K562 (cell line): ENCODE measurements around the gene PIERCE2. TPM values are rescaled to one million over a fixed set of nuclear protein-coding genes. Genes with fewer than 3 reads are reported as not detected.

ENCODE experiments used
- DIDO1 ChIP-seq: fragments of 450-650 bp; IDR thresholded peaks from 2 replicates; pipeline ENCODE4 v1.6.1; 2016; ENCODE audit warnings: low read depth, missing biosample characterization, missing genetic modification characterization
- FOXP4 ChIP-seq: sonication (generic); formaldehyde crosslinking; IDR thresholded peaks from 2 replicates; pipeline ENCODE4 v1.8.0; 2022; ENCODE audit warnings: mild to moderate bottlenecking, missing genetic modification reagents, borderline replicate concordance
- GABPB1 ChIP-seq: sonication (generic); formaldehyde crosslinking; IDR thresholded peaks from 2 replicates; pipeline ENCODE4 v1.8.0; 2022; ENCODE audit warnings: mild to moderate bottlenecking, missing genetic modification reagents
- HMG20B ChIP-seq: fragments of 250-450 bp; sonication (Bioruptor Pico); IDR thresholded peaks from 2 replicates; pipeline ENCODE4 v1.5.0; 2021; ENCODE audit warnings: mild to moderate bottlenecking
- KAT7 ChIP-seq: sonication (generic); formaldehyde crosslinking; IDR thresholded peaks from 2 replicates; pipeline ENCODE4 v1.8.0; 2022; ENCODE audit warnings: missing genetic modification reagents, mild to moderate bottlenecking, borderline replicate concordance
- MYC ChIP-seq, 2 experiments: fragments of 250-450 bp in 1 of 2; sonication (Bioruptor Pico) in 1 of 2; IDR thresholded peaks; 2 replicates each; pipeline versions ENCODE4 v1.5.1 to v1.6.1; 2012 to 2021; ENCODE audit warnings: low read depth in 2 of 2, borderline replicate concordance in 1 of 2, improper control_type of control experiment in 1 of 2, low read length in 1 of 2, mild to moderate bottlenecking in 1 of 2, moderate library complexity in 1 of 2
- NFYB ChIP-seq: IDR thresholded peaks from 2 replicates; pipeline ENCODE4 v1.6.1; 2011; ENCODE audit warnings: mild to moderate bottlenecking, moderate library complexity; ENCODE audit not compliant: insufficient read length; ENCODE audit errors: extremely low read depth
- POLR2G ChIP-seq: fragments of 200-400 bp; formaldehyde crosslinking; IDR thresholded peaks from 2 replicates; pipeline ENCODE4 v1.6.1; 2017; ENCODE audit warnings: low read depth, mild to moderate bottlenecking, antibody characterized with exemption, low read length, moderate library complexity
- RBBP5 ChIP-seq: fragments of 200-600 bp; sonication (generic); IDR thresholded peaks from 2 replicates; pipeline ENCODE4 v1.6.1; 2012; ENCODE audit warnings: borderline replicate concordance, mild to moderate bottlenecking, low read length, control low read depth, inconsistent platforms; ENCODE audit not compliant: insufficient read depth, poor library complexity, severe bottlenecking
- RBM39 ChIP-seq: fragments of 200-400 bp; formaldehyde crosslinking; optimal IDR thresholded peaks from 2 replicates; pipeline ENCODE3; 2018; ENCODE audit warnings: low read depth, low read length
- RHOXF2B ChIP-seq: fragments of 250-450 bp; sonication (Bioruptor Pico); conservative IDR thresholded peaks from 2 replicates; pipeline ENCODE4 v1.5.1; 2021
- SMARCA4 ChIP-seq: fragments of 450-650 bp; IDR thresholded peaks from 2 replicates; pipeline ENCODE4 v1.6.1; 2016
- TOE1 ChIP-seq, 2 experiments: fragments of 450-650 bp in 1 of 2; sonication (generic) in 1 of 2; formaldehyde crosslinking in 1 of 2; IDR thresholded peaks; 2 replicates each; pipeline versions ENCODE4 v1.7.1 to v1.8.0; 2016 to 2022; ENCODE audit warnings: borderline replicate concordance in 2 of 2, mild to moderate bottlenecking in 2 of 2, antibody characterized with exemption in 1 of 2, inconsistent platforms in 1 of 2, low read depth in 1 of 2, missing genetic modification reagents in 1 of 2, moderate library complexity in 1 of 2
- YY1 ChIP-seq, 3 experiments: IDR thresholded peaks; 2 replicates each; pipeline ENCODE4 v1.6.1; 2011; ENCODE audit warnings: low read length in 2 of 3, mild to moderate bottlenecking in 2 of 3, moderate library complexity in 2 of 3, borderline replicate concordance in 1 of 3, control low read depth in 1 of 3, low read depth in 1 of 3; ENCODE audit not compliant: insufficient read depth in 3 of 3, insufficient replicate concordance in 2 of 3, control insufficient read depth in 1 of 3, insufficient read length in 1 of 3; ENCODE audit errors: extremely low read depth in 1 of 3
- ZNF23 ChIP-seq: fragments of 250-450 bp; sonication (Bioruptor Pico); IDR thresholded peaks from 2 replicates; pipeline ENCODE4 v1.4.0; 2020; ENCODE audit warnings: mild to moderate bottlenecking
- ZNF408 ChIP-seq: fragments of 250-450 bp; sonication (Bioruptor Pico); IDR thresholded peaks from 2 replicates; pipeline ENCODE4 v1.4.0; 2020; ENCODE audit warnings: low read depth, mild to moderate bottlenecking, moderate library complexity
- ZNF589 ChIP-seq: fragments of 200-800 bp; sonication (Bioruptor generic); IDR thresholded peaks from 2 replicates; pipeline ENCODE4 v1.6.1; 2016; ENCODE audit warnings: low read depth, missing genetic modification characterization, missing compliant biosample characterization
- polyA plus RNA-seq, 8 experiments: library from polyadenylated mRNA; depleted of rRNA in 4 of 8; stranded (reverse) in 5 of 8; unstranded in 3 of 8; fragments of >200 nt; fragmentation: Nextera tagmentation in 2 of 8; fragmentation: Illumina TruSeq in 1 of 8; extraction: Ambion mirVana in 2 of 8; extraction: Trizol in 1 of 8; gene quantifications; 2 replicates each; pipeline versions ENCODE4 v1.2.1 to v1.2.3, GENCODE V29; 2011 to 2014; ENCODE audit warnings: inconsistent platforms in 1 of 8, missing spikeins in 1 of 8
- total RNA-seq, 7 experiments: library from RNA; depleted of rRNA in 6 of 7; stranded (reverse); fragments of >200 nt in 6 of 7; fragmentation: Illumina TruSeq in 2 of 7; extraction: Trizol in 2 of 7; gene quantifications; 2 replicates each; pipeline versions ENCODE4 v1.2.1 to v1.2.3, GENCODE V29; 2011 to 2021; ENCODE audit warnings: low replicate concordance in 1 of 7
- TF ChIP-seq, protein P1 (sequence below): sonication (generic); formaldehyde crosslinking; IDR thresholded peaks from 2 replicates; pipeline ENCODE4 v1.8.0; 2022; ENCODE audit warnings: mild to moderate bottlenecking, missing genetic modification reagents
- TF ChIP-seq, protein P2 (sequence below), 2 experiments: fragments of 250-450 bp in 1 of 2; fragments of 450-650 bp in 1 of 2; sonication (Bioruptor Pico) in 1 of 2; IDR thresholded peaks; 2 replicates each; pipeline versions ENCODE4 v1.6.1 to v1.8.0; 2016 to 2021; ENCODE audit warnings: mild to moderate bottlenecking in 2 of 2, moderate library complexity in 2 of 2, missing compliant biosample characterization in 1 of 2, missing genetic modification characterization in 1 of 2

The PIERCE2 gene
- total and polyA plus RNA-seq, 9 of the 15 experiments (the other 6 are each of a cell fraction or from before 2014, with no cell fraction given), result 2.9 to 4.8 (median 4.0) TPM

- TF ChIP-seq, protein P1, sequence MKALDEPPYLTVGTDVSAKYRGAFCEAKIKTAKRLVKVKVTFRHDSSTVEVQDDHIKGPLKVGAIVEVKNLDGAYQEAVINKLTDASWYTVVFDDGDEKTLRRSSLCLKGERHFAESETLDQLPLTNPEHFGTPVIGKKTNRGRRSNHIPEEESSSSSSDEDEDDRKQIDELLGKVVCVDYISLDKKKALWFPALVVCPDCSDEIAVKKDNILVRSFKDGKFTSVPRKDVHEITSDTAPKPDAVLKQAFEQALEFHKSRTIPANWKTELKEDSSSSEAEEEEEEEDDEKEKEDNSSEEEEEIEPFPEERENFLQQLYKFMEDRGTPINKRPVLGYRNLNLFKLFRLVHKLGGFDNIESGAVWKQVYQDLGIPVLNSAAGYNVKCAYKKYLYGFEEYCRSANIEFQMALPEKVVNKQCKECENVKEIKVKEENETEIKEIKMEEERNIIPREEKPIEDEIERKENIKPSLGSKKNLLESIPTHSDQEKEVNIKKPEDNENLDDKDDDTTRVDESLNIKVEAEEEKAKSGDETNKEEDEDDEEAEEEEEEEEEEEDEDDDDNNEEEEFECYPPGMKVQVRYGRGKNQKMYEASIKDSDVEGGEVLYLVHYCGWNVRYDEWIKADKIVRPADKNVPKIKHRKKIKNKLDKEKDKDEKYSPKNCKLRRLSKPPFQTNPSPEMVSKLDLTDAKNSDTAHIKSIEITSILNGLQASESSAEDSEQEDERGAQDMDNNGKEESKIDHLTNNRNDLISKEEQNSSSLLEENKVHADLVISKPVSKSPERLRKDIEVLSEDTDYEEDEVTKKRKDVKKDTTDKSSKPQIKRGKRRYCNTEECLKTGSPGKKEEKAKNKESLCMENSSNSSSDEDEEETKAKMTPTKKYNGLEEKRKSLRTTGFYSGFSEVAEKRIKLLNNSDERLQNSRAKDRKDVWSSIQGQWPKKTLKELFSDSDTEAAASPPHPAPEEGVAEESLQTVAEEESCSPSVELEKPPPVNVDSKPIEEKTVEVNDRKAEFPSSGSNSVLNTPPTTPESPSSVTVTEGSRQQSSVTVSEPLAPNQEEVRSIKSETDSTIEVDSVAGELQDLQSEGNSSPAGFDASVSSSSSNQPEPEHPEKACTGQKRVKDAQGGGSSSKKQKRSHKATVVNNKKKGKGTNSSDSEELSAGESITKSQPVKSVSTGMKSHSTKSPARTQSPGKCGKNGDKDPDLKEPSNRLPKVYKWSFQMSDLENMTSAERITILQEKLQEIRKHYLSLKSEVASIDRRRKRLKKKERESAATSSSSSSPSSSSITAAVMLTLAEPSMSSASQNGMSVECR, result no peak
- no peak for TF ChIP-seq YY1 (IDR thresholded peaks at IDR 0.05; ENCODE audit: borderline replicate concordance in 1 of 3, control insufficient read depth in 1 of 3, extremely low read depth in 1 of 3, insufficient read depth in 3 of 3, insufficient read length in 1 of 3, insufficient replicate concordance in 2 of 3, low read depth in 1 of 3, low read length in 2 of 3)
- TF ChIP-seq ZNF408, result no peak
- TF ChIP-seq FOXP4, result no peak
- TF ChIP-seq SMARCA4, result peak; percentile 25; the same call in 1 of the 2 replicates
- TF ChIP-seq MYC (IDR thresholded peaks at IDR 0.05; ENCODE audit: low read depth, low read length), result no peak
- TF ChIP-seq MYC (CRISPR knock-in tag; IDR thresholded peaks at IDR 0.05; ENCODE audit: borderline replicate concordance, low read depth), result 0 out of 2 replicates have a peak, but pooled peaks have one; percentile 24
- no peak for TF ChIP-seq NFYB
- TF ChIP-seq TOE1 (IDR thresholded peaks at IDR 0.05; ENCODE audit: borderline replicate concordance), result no peak
- no peak for TF ChIP-seq TOE1 (CRISPR knock-in tag; IDR thresholded peaks at IDR 0.05; ENCODE audit: borderline replicate concordance, low read depth)
- no peak for TF ChIP-seq HMG20B (CRISPR knock-in tag)
- TF ChIP-seq GABPB1 (CRISPR knock-in tag), result no peak
- no peak for TF ChIP-seq KAT7
- TF ChIP-seq, protein P2, sequence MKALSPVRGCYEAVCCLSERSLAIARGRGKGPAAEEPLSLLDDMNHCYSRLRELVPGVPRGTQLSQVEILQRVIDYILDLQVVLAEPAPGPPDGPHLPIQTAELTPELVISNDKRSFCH (CRISPR knock-in tag; IDR thresholded peaks at IDR 0.05), result no peak
- TF ChIP-seq, protein P2 (tag; IDR thresholded peaks at IDR 0.05), result peak; percentile 91
- peak; percentile 76 for TF ChIP-seq DIDO1
- TF ChIP-seq RHOXF2B (CRISPR knock-in tag), result no peak
- TF ChIP-seq ZNF23 (CRISPR knock-in tag), result no peak
- peak; percentile 97 for TF ChIP-seq ZNF589
- no peak for TF ChIP-seq RBBP5
- TF ChIP-seq RBM39, result no peak
- TF ChIP-seq POLR2G, result no peak
These were observed 6.5 kb upstream of the PIERCE2 start (continued) for GRCh38 chr15:55401786-55402246.
